Measurements from ENCODE around the gene COL2A1.

DNA sequence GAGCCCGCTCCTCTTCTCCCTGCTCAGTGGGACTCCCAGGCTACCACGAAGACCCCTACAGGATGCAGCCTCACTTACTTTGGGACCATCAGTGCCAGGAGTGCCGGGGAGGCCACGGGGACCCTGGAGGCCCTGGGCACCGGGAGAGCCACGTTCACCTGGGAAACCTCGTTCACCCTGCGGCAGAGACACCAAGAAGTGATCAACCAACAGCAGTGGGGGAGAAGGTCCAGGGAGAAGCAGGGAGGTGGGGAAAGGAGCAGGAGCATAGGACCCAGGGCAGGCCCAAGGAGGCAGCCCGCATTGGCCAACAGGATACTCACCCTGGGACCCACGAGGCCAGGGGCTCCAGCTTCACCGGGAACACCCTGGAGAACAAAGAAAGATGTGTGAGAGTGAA lies 21.5 kb downstream of the COL2A1 start:
- TF ChIP-seq POLR2A (IDR thresholded peaks at IDR 0.05): no peak
- TF ChIP-seq, protein P1, sequence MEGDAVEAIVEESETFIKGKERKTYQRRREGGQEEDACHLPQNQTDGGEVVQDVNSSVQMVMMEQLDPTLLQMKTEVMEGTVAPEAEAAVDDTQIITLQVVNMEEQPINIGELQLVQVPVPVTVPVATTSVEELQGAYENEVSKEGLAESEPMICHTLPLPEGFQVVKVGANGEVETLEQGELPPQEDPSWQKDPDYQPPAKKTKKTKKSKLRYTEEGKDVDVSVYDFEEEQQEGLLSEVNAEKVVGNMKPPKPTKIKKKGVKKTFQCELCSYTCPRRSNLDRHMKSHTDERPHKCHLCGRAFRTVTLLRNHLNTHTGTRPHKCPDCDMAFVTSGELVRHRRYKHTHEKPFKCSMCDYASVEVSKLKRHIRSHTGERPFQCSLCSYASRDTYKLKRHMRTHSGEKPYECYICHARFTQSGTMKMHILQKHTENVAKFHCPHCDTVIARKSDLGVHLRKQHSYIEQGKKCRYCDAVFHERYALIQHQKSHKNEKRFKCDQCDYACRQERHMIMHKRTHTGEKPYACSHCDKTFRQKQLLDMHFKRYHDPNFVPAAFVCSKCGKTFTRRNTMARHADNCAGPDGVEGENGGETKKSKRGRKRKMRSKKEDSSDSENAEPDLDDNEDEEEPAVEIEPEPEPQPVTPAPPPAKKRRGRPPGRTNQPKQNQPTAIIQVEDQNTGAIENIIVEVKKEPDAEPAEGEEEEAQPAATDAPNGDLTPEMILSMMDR (IDR thresholded peaks at IDR 0.05): no peak

Measured in stomach (tissue), 4 donors.